GM12873 (cell line): ENCODE data around the gene KIF21B.

Experiments used
- TF ChIP-seq, protein P1 (sequence below): IDR thresholded peaks from 2 replicates; pipeline ENCODE4 v1.5.1; 2012; ENCODE audit warnings: low read depth, mild to moderate bottlenecking, moderate library complexity, low read length, control low read depth; ENCODE audit not compliant: insufficient read depth; ENCODE audit errors: missing control alignments

KIF21B gene

DNA sequence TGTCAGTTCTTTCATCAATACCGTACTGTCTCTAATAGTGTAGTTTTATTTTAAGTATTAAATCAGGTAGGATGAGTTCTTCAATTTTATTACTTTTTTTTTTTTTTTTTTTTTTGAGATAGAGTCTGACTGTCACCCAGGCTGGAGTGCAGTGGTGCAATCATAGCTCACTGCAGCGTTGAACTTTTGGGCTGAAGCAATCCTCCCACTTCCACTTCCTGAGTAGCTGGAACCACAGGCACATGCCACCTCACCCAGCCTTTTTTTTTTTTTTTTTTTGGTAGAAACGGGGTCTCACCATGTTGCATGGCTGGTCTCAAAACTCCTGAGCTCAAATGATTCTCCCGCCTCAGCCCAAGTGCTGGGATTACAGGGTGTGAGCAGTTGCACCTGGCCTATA, 84.6 kb downstream of the KIF21B start:
- TF ChIP-seq, protein P1, sequence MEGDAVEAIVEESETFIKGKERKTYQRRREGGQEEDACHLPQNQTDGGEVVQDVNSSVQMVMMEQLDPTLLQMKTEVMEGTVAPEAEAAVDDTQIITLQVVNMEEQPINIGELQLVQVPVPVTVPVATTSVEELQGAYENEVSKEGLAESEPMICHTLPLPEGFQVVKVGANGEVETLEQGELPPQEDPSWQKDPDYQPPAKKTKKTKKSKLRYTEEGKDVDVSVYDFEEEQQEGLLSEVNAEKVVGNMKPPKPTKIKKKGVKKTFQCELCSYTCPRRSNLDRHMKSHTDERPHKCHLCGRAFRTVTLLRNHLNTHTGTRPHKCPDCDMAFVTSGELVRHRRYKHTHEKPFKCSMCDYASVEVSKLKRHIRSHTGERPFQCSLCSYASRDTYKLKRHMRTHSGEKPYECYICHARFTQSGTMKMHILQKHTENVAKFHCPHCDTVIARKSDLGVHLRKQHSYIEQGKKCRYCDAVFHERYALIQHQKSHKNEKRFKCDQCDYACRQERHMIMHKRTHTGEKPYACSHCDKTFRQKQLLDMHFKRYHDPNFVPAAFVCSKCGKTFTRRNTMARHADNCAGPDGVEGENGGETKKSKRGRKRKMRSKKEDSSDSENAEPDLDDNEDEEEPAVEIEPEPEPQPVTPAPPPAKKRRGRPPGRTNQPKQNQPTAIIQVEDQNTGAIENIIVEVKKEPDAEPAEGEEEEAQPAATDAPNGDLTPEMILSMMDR: no peak

DNA sequence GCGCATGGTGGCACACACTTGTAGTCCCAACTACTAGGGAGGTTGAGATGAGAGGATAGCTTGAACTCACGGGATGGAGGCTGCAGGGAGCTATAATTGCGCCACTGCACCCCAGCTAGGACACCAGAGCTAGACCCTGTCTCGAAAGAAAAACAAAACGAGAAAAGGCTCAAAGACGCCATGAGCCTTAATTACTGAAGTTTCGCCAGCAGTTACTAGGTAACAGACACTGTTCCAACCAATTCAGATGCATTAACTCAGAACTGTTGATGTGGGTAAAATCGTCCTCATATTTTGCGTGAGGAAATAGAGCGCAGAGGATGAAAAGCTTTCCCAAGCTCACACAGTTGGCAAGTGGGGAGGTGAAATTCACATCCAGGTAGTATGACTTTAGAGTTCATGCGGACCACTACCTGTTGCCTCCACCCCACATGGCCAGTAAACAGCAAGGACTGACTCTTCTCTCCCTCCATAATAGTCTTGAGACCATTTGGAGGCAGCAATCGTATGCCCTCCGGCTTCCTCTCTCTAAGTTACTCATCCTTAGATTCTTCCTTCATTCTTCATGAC, 88.8 kb downstream of the KIF21B start:
- TF ChIP-seq, protein P1: no peak

DNA sequence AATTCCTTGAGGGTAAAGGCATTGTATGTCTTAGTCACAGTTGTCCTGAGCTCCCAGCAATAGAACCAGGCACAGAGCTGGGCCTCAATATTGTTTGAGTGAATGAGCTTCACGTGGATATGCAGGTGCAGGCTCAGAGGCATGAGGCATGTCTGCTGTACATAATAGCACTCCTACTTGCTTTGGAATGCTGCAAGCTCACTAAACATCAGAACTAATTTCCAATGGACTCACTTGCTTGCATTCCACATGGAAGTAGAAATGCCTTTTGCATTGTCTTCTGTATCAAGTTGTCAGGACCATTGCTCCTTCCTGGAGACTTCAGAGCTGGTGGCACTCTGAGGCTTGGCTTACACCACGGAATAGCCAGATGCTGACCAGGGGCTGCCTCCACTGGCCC, 91.7 kb downstream of the KIF21B start:
- TF ChIP-seq, protein P1: no peak

DNA sequence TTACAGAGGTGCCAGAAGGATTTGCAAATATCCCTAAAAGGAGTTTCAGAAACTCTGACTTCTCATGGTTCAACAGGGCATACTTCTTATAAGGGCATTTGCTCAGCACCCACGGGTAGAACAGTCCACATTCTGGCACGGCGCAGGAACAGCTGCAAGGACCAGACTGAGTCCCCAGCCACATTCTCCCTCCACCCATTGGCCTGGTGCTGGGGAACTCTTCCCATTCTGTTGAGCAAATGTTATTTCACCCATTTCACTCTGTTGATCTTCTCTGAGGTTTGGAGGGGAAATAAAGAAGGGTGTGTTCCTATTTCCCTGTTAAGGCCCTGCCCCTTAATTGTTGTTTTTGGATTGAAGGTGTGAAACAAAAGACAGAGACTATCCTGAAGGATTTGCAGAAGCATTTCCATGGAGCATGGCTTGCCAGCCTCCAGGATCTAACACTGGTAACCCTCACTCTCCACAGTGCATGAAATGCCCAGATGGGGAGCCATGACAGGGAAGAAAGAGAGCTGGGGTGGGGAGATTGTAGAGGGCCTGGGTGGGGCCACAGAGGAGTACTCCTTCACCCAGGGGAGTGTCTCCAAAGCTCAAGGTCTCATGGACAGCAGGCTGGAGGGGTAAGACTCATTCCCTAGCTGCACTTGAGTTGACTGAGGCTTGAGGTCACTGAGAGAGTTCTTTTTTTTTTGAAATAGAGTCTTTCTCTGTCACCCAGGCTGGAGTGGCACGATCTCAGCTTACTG, 93.8 kb downstream of the KIF21B start:
- TF ChIP-seq, protein P1: no peak

DNA sequence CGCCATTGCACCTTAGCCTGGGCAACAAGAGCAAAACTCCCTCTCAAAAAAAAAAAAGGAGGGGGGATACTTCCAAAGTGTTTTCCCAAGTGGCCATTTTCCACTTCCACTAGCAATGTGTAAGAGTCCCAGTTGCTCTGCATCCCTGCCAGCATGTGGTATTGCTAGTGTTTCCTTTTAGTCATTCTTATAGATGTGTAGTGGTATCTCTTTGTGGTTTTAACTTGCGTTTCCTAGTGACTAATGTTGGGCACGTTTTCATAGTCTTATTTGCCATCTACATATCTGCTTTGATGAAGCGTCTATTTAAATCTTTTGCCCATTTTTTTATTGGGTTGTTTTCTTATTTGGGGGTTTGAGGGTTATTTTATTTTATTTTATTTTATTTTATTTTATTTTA, 97.7 kb downstream of the KIF21B start:
- TF ChIP-seq, protein P1: no peak

DNA sequence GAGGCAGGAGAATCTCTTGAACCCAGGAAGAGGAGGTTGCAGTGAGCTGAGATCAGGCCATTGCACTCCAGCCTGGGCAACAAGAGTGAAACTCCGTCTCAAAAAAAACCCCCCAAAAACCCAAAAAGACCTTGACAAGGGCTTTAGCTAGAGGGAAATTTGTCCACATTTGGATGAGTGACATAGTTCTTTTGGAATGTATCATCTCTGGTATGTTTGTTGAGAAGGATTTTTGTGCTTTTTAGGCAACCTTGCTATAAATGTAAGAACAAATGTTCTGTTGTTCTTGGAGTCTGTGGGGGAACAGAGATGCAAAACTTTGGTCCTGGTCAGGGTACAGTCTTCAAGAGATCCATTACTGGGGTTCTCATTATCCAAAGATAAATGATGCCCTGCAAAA, 99.9 kb downstream of the KIF21B start:
- TF ChIP-seq, protein P1: no peak

DNA sequence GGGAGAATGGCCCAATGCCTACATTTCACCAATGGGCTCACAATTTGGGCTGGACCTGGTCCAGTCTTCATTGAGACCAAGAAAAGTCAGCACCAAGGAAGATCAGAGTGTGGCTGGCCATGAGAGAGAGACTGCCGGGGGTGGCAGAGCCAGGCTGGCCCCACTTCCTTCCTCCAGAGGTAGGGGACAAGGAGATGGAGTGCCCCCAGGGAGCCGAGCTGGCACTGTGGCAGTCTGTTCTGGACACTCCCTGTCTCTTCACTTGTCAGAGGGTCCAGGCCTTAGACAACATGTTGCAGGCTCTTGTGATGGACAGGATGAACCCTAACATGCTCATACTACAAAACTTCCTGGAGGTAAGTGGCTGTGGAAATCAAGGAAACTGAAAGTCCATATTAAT, 101.1 kb downstream of the KIF21B start:
- TF ChIP-seq, protein P1: no peak
